HFFc6 (cell line): ENCODE results near the gene TLE5. TPM values are rescaled to one million over a fixed set of nuclear protein-coding genes. Genes with fewer than 3 reads are reported as not detected.

ENCODE experiments used
- DNase-seq: peaks from one replicate; pipeline ENCODE4 v3.0.0-alpha.2; 2018
- H3K27ac Mint-ChIP-seq: 2 replicates; pipeline ENCODE4 v1.8.0; 2020; ENCODE audit warnings: mild to moderate bottlenecking, mixed read lengths
- H3K27me3 Mint-ChIP-seq: 2 replicates; pipeline ENCODE4 v1.8.0; 2021; ENCODE audit warnings: mild to moderate bottlenecking, moderate library complexity, mixed read lengths; ENCODE audit not compliant: insufficient read depth
- H3K36me3 Mint-ChIP-seq: 2 replicates; pipeline ENCODE4 v1.8.0; 2021; ENCODE audit warnings: low read depth, mixed read lengths
- H3K4me1 Mint-ChIP-seq: 2 replicates; pipeline ENCODE4 v1.8.0; 2020; ENCODE audit warnings: low read depth, mixed read lengths
- H3K4me3 Mint-ChIP-seq: 2 replicates; pipeline ENCODE4 v1.8.0; 2020; ENCODE audit warnings: mild to moderate bottlenecking, moderate library complexity, mixed read lengths
- H3K9me3 Mint-ChIP-seq: 2 replicates; pipeline ENCODE4 v1.8.0; 2020; ENCODE audit warnings: mild to moderate bottlenecking, mixed read lengths
- total RNA-seq, 6 experiments: library from RNA; stranded (reverse); fragmentation: NEBNext Ultra II Directional; extraction: Animal tissue kit (Norgen Biotek cat#: 25700); gene quantifications; 2 replicates in 1 of 6; 3 replicates in 5 of 6; pipeline ENCODE4 v1.2.3, GENCODE V29; 2021
- TF ChIP-seq, protein P1 (sequence below): fragments of 200-600 bp; sonication (generic); IDR thresholded peaks from 2 replicates; pipeline ENCODE4 v1.5.0; 2021; ENCODE audit warnings: antibody characterized with exemption, mild to moderate bottlenecking

The TLE5 gene
- total RNA-seq, 6 experiments from 2014 or later: 332 to 383 (median 356) TPM

DNA sequence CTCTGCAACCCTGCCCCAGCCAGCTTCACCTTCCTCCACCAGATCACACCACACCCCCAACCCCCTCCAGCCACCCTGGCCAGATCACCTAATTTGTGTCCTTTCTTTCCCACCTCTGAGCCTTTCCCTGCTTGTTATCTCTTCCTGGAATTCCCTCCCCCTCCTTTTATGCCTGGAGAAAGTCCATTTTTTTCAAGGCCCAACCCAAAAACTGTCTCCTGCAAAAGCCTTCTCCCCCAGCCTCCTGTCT lies 28.0 kb downstream of the TLE5 start:
- no peak for DNase-seq
- TF ChIP-seq, protein P1, sequence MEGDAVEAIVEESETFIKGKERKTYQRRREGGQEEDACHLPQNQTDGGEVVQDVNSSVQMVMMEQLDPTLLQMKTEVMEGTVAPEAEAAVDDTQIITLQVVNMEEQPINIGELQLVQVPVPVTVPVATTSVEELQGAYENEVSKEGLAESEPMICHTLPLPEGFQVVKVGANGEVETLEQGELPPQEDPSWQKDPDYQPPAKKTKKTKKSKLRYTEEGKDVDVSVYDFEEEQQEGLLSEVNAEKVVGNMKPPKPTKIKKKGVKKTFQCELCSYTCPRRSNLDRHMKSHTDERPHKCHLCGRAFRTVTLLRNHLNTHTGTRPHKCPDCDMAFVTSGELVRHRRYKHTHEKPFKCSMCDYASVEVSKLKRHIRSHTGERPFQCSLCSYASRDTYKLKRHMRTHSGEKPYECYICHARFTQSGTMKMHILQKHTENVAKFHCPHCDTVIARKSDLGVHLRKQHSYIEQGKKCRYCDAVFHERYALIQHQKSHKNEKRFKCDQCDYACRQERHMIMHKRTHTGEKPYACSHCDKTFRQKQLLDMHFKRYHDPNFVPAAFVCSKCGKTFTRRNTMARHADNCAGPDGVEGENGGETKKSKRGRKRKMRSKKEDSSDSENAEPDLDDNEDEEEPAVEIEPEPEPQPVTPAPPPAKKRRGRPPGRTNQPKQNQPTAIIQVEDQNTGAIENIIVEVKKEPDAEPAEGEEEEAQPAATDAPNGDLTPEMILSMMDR: no peak
- no peaks in the 10 kb centered on the region for H3K9me3 Mint-ChIP-seq
- no peak overlapping the region; the same call in 1 of the 2 replicates for H3K27ac Mint-ChIP-seq
- H3K36me3 Mint-ChIP-seq: no peaks in the 10 kb centered on the region
- peaks cover 46% of the 10 kb centered on the region for H3K4me1 Mint-ChIP-seq
- H3K4me3 Mint-ChIP-seq: peak overlapping the region; percentile 93; the same call in 1 of the 2 replicates
- peaks cover 29% of the 10 kb centered on the region for H3K27me3 Mint-ChIP-seq

DNA sequence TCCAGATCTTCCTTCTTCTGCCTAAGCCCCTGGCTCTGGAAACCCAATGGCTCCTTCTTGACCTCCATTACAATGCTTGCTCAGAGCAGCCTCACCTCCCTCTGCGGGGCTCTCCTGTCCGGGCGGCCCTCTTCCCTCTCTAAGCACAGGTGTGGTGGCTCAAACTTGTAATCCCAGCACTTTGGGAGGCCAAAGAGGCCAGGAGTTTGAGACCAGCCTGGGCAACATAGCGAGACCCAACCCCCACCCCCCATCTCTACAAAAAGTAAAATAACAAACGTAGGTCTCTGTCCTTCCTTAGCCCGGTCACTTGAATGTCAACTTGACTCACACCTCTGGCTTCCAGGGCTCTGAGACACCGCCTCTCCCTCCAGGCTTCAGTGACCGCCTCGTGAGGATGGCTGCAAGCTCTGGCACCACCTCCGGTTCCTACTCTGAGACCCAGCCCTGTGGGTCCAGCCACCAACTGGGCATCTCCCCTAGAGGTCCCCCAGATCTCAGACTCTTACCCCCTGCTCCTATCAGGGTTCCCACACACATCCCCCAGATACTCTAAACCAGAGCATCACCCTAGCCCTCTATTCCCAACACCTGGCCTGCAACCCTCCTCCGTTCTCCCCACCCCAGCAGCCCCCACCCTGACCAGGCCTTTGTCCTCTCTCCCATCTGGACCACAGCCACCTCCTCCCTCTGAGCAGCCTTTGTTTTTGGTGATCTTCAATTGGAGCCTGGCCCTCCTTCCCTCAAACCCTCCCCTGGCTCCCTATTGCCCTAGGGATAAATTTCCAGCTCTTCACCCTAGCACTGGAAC lies 28.5 kb downstream of the TLE5 start:
- Mint-ChIP-seq H3K27me3 (peaks cover 28% of the 10 kb centered on the region), H3K4me1 (peaks cover 46% of the 10 kb centered on the region), H3K36me3 (no peaks in the 10 kb centered on the region), H3K27ac (no peak overlapping the region), H3K9me3 (no peaks in the 10 kb centered on the region), H3K4me3 (peak overlapping the region; percentile 93; the same call in 1 of the 2 replicates)
- TF ChIP-seq, protein P1: no peak
- DNase-seq: no peak

DNA sequence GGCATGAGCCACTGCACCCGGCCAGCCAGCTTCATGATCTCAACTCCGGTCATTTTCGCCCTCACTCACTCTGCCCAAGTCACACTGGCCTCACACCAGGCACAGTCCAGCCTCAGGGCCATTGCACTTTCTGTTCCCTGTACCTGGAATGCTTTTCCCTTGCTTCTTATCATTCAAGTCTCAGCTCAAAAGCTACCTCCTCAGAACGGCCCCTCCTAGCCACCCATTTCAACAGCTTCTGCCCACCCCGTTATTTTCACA lies 30.8 kb downstream of the TLE5 start:
- no peak overlapping the region for H3K4me3 Mint-ChIP-seq
- no peaks in the 10 kb centered on the region for H3K36me3 Mint-ChIP-seq
- TF ChIP-seq, protein P1: no peak
- no peak for DNase-seq
- no peaks in the 10 kb centered on the region for H3K9me3 Mint-ChIP-seq
- peaks cover 45% of the 10 kb centered on the region for H3K27me3 Mint-ChIP-seq
- H3K4me1 Mint-ChIP-seq: peaks cover 43% of the 10 kb centered on the region
- H3K27ac Mint-ChIP-seq: no peak overlapping the region

DNA sequence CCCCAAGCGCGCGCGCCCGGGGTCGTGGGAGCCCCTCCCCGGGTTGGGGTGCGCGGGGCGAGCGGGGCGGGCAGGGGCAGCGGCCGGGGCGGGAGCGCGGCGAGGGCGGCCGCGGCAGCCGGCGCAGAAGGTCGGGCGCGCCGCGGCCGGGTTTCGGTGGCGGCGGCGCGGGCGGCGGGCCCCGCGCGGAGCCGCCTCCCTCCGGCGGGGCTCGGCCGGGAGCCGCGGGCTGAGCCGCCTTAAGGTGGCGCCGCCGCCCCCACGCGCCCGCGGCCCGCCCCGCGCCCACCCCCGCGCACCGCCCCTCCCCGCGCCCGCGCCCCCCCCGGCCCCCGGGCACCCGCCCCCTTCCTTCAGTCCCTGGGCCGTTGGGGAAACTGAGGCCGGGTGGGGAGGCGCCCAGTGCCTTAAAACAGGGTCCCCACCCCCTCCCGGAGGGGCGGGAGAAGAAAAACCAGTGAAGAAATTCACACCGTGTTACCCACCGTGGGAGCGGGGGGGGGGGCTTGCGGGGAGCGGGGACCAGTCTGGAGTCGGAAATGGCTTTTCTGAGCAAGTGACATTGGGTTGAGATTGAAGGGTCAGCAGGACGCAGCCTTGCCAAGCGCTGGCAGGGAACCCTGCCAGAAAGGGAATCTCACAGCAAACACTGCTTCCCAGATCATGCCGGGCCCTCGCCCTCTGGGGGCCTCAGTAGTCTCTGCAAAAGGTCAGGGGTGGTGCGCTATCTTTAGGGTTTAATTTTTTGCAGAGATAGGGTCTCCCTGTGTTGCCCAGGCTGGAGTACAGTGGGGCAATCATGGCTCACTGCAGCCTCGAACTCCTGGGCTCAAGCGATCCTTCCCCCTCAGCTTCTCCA lies 33.0 kb downstream of the TLE5 start, which contains the start of gene TLE2:
Gene TLE2 (minus strand): TSS at position 216 of the 859 bp plus-strand sequence. CDS start 376 bp downstream, outside the sequence.
- DNase-seq: no peak
- peak within 1 kb of the TSS; percentile 45 for H3K4me3 Mint-ChIP-seq
- H3K27me3 Mint-ChIP-seq: peaks cover 48% of the 10 kb centered on the region
- TF ChIP-seq, protein P1: no peak
- H3K36me3 Mint-ChIP-seq: no peaks in the 10 kb centered on the region
- peaks cover 21% of the 10 kb centered on the region for H3K4me1 Mint-ChIP-seq
- H3K27ac Mint-ChIP-seq: no peak within 1 kb of the TSS
- H3K9me3 Mint-ChIP-seq: no peaks in the 10 kb centered on the region

DNA sequence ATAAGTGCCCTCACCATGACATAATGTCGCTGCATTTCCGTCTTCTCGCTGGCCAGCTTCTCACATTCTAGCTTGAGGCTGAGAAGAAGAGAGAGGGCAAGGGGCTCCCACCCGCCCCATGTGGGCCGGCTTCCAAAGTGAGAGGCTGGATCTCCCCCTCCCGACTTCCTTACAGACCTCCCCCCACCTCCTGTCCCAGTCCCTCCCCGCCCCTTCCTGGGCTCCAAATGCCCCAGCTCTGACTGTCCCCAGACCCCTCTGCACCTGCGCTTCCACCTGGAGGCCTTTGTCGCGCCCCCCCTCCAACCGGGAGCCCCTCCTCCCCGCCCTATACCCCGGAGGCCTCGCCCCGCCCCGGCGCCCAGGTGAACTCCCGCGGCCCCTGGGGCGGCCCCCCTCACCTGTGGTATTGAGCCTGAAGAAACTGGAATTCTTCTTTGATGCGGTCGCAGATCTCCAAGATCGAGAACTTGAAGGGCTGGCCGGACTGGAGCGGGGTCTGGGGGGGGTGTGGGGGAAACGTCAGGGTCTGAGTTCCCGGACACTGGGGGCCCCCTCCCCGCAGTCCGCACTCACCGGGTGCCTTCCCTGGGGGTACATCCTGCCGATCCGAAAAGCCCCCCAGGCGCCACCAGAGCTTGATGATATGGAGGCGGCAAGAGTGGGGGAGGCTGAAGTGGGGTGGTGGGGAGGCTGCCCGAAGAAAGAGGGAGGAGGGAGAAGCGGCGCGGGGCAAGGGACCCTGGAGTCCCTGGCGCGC lies 33.8 kb downstream of the TLE5 start:
- Mint-ChIP-seq H3K9me3 (no peaks in the 10 kb centered on the region), H3K27me3 (peaks cover 52% of the 10 kb centered on the region), H3K4me3 (no peak overlapping the region), H3K36me3 (no peaks in the 10 kb centered on the region), H3K27ac (no peak overlapping the region), H3K4me1 (peaks cover 13% of the 10 kb centered on the region)
- no peak for DNase-seq
- TF ChIP-seq, protein P1: no peak
